ENCODE results near the gene DOK5.

The DOK5 gene

GRCh38 chr20:54633374-54634355 lies 158.3 kb downstream of the DOK5 start:
- TF ChIP-seq CTCF (IDR thresholded peaks at IDR 0.05; ENCODE audit: low read depth, low read length, missing control alignments): no peak
- Histone ChIP-seq H3K4me3 (ENCODE audit: low read depth, low read length) (no peak overlapping the region), H3K27me3 (replicated peaks) (no peaks in the 10 kb centered on the region), H3K27ac (no peak overlapping the region), H3K36me3 (replicated peaks) (no peaks in the 10 kb centered on the region)
- DNase-seq: no peak
- in situ Hi-C loops (cut with HindIII; ENCODE audit: low pct_ligation_motif_present, low sequenced_read_pairs): no loop called here

- Histone ChIP-seq H3K4me3 (ENCODE audit: low read depth, low read length) (no peak overlapping the region), H3K36me3 (replicated peaks) (no peaks in the 10 kb centered on the region), H3K27ac (no peak overlapping the region), H3K27me3 (replicated peaks) (no peaks in the 10 kb centered on the region)
- in situ Hi-C loops (cut with HindIII; ENCODE audit: low pct_ligation_motif_present, low sequenced_read_pairs): no loop called here
- no peak for TF ChIP-seq CTCF (IDR thresholded peaks at IDR 0.05; ENCODE audit: low read depth, low read length, missing control alignments)
- no peak for DNase-seq
Measured at GRCh38 chr20:54636575-54636974, 161.2 kb downstream of the DOK5 start.

- no peak for TF ChIP-seq CTCF (IDR thresholded peaks at IDR 0.05; ENCODE audit: low read depth, low read length, missing control alignments)
Measured at GRCh38 chr20:54639941-54640340, 164.5 kb downstream of the DOK5 start.

GRCh38 chr20:54640800-54641199 lies 165.4 kb downstream of the DOK5 start:
- in situ Hi-C loops (cut with HindIII; ENCODE audit: low pct_ligation_motif_present, low sequenced_read_pairs): no loop called here
- Histone ChIP-seq H3K4me3 (ENCODE audit: low read depth, low read length) (no peak overlapping the region), H3K36me3 (replicated peaks) (no peaks in the 10 kb centered on the region), H3K27me3 (replicated peaks) (no peaks in the 10 kb centered on the region), H3K27ac (no peak overlapping the region)
- TF ChIP-seq CTCF (IDR thresholded peaks at IDR 0.05; ENCODE audit: low read depth, low read length, missing control alignments): no peak
- DNase-seq: no peak

More at GRCh38 chr20:54639941-54640340, 164.5 kb downstream of the DOK5 start:
- no peaks in the 10 kb centered on the region for H3K36me3 ChIP-seq (replicated peaks)
- H3K4me3 ChIP-seq (ENCODE audit: low read depth, low read length): no peak overlapping the region
- no peak overlapping the region for H3K27ac ChIP-seq
- no peak for DNase-seq
- H3K27me3 ChIP-seq (replicated peaks): no peaks in the 10 kb centered on the region
- in situ Hi-C loops (cut with HindIII; ENCODE audit: low pct_ligation_motif_present, low sequenced_read_pairs): no loop called here

- Histone ChIP-seq H3K27me3 (replicated peaks) (no peaks in the 10 kb centered on the region), H3K36me3 (replicated peaks) (no peaks in the 10 kb centered on the region), H3K27ac (no peak overlapping the region), H3K4me3 (ENCODE audit: low read depth, low read length) (no peak overlapping the region)
- in situ Hi-C loops (cut with HindIII; ENCODE audit: low pct_ligation_motif_present, low sequenced_read_pairs): no loop called here
- TF ChIP-seq CTCF (IDR thresholded peaks at IDR 0.05; ENCODE audit: low read depth, low read length, missing control alignments): no peak
- no peak for DNase-seq
Measured at GRCh38 chr20:54642864-54643667, 167.7 kb downstream of the DOK5 start.

All from brain microvascular endothelial cell (primary cell).